K562 (cell line): ENCODE measurements around the gene NDST3. TPM values are rescaled to one million over a fixed set of nuclear protein-coding genes. Genes with fewer than 3 reads are reported as not detected.

Experiments
- ATAC-seq: fragments of 200-7000 bp; cut with Tn5 transposase; 3 replicates; pipeline ENCODE4 v1.9.1; 2020; ENCODE audit warnings: moderate library complexity
- BruUV-seq: library from RNA; stranded (reverse); fragments of 400-500 nt; replicated peaks from 2 replicates; lab custom pipeline; 2021; lab: Mats Ljungman, UMichigan
- CTCF ChIA-PET: fragments of 300-600 bp; formaldehyde crosslinking; extraction: SDS; loops from one replicate; lab custom pipeline; 2021; ENCODE audit warnings: low intra/inter-chr PET ratio; lab: Yijun Ruan, JAX
- POLR2A ChIA-PET: fragments of 300-600, 350-650 bp; sonication (Branson Sonifier 250); formaldehyde crosslinking; extraction: SDS; loops from one replicate; lab custom pipeline; 2021; ENCODE audit warnings: antibody characterized with exemption, inconsistent platforms; lab: Yijun Ruan, JAX
- DNase-seq, 4 experiments: peaks; one replicate each; pipeline versions ENCODE4 v3.0.0 to v3.0.0-alpha.2; 2011 to 2018; ENCODE audit warnings: low spot score in 3 of 4, mixed read lengths in 3 of 4; ENCODE audit errors: extremely low read depth in 1 of 4
- FAIRE-seq: peaks from 2 replicates; lab custom pipeline; 2011; peaks lifted over from hg19 to GRCh38; lab: Jason Lieb, UNC
- H2AFZ ChIP-seq: 2 replicates; pipeline ENCODE4 v1.6.0; 2011; ENCODE audit warnings: low read depth, low read length, control low read depth, inconsistent platforms
- H3K27ac ChIP-seq: fragments of 200-600 bp; 3 replicates; pipeline ENCODE4 v1.8.0; 2011; ENCODE audit warnings: low read depth, mild to moderate bottlenecking, control low read depth, inconsistent platforms, low read length, moderate library complexity, mixed read lengths; ENCODE audit errors: extremely low read depth
- H3K27me3 ChIP-seq, 2 experiments: fragments of 300-600 bp in 1 of 2; 2 replicates in 1 of 2; 3 replicates in 1 of 2; pipeline versions ENCODE4 v1.6.0 to v1.8.0; 2011; ENCODE audit warnings: inconsistent platforms in 2 of 2, low read length in 2 of 2, mild to moderate bottlenecking in 1 of 2, mixed read lengths in 1 of 2, moderate library complexity in 1 of 2; ENCODE audit not compliant: control insufficient read depth in 2 of 2, insufficient read depth in 2 of 2
- H3K36me3 ChIP-seq: fragments of 300-600 bp; 3 replicates; pipeline ENCODE4 v1.8.0; 2011; ENCODE audit warnings: mild to moderate bottlenecking, low read length, inconsistent platforms; ENCODE audit not compliant: control insufficient read depth, insufficient read depth
- H3K4me1 ChIP-seq, 2 experiments: fragments of 200-600 bp in 1 of 2; replicated peaks in 1 of 2; 2 replicates in 1 of 2; 3 replicates in 1 of 2; pipeline versions ENCODE4 v1.5.1 to v1.8.0; 2011; ENCODE audit warnings: inconsistent platforms in 2 of 2, low read length in 2 of 2, mild to moderate bottlenecking in 1 of 2, mixed read lengths in 1 of 2, moderate library complexity in 1 of 2; ENCODE audit not compliant: control insufficient read depth in 2 of 2, insufficient read depth in 2 of 2
- H3K4me2 ChIP-seq: 2 replicates; pipeline ENCODE4 v1.6.1; 2011; ENCODE audit warnings: low read length, control low read depth, inconsistent platforms, mixed read lengths; ENCODE audit not compliant: insufficient read depth
- H3K4me3 ChIP-seq: fragments of 200-600 bp; sonication (generic), shearing (Covaris generic); 2 replicates; pipeline ENCODE4 v1.5.1; 2016; ENCODE audit warnings: control low read depth, inconsistent platforms
- H3K79me2 ChIP-seq: fragments of 200-600 bp; 3 replicates; pipeline ENCODE4 v1.8.0; 2011; ENCODE audit warnings: low read length, inconsistent platforms; ENCODE audit not compliant: control insufficient read depth, insufficient read depth
- H3K9ac ChIP-seq, 2 experiments: 2 replicates each; pipeline versions ENCODE4 v1.6.0 to v1.6.1; 2011; ENCODE audit warnings: low read depth in 2 of 2, low read length in 2 of 2, control low read depth in 1 of 2, inconsistent platforms in 1 of 2, mild to moderate bottlenecking in 1 of 2, mixed read lengths in 1 of 2; ENCODE audit not compliant: insufficient read depth in 1 of 2
- H3K9me1 ChIP-seq: one replicate; pipeline ENCODE4 v1.6.0; 2011; ENCODE audit warnings: inconsistent platforms, mild to moderate bottlenecking, low read length, moderate library complexity; ENCODE audit not compliant: control insufficient read depth, insufficient read depth
- H3K9me3 ChIP-seq: replicated peaks from 2 replicates; pipeline ENCODE4 v1.5.1; 2011; ENCODE audit warnings: low read depth, low read length, inconsistent platforms; ENCODE audit not compliant: control insufficient read depth, insufficient read depth
- H4K20me1 ChIP-seq: replicated peaks from 2 replicates; pipeline ENCODE4 v1.6.1; 2011; ENCODE audit warnings: low read length, inconsistent platforms, mixed read lengths; ENCODE audit not compliant: control insufficient read depth, insufficient read depth
- CHCHD3 ChIP-seq: fragments of 250-450 bp; sonication (Bioruptor Pico); IDR thresholded peaks from 2 replicates; pipeline ENCODE4 v2.1.2; 2022; ENCODE audit warnings: mild to moderate bottlenecking
- ETS2 ChIP-seq: IDR thresholded peaks from 2 replicates; pipeline ENCODE4 v1.6.1; 2016; ENCODE audit warnings: borderline replicate concordance, missing genetic modification characterization, mild to moderate bottlenecking, moderate library complexity, missing compliant biosample characterization; ENCODE audit not compliant: poor library complexity, severe bottlenecking
- RBM25 ChIP-seq: fragments of 200-400 bp; formaldehyde crosslinking; IDR thresholded peaks from 2 replicates; pipeline ENCODE4 v1.6.1; 2018; ENCODE audit warnings: low read length, low read depth, moderate library complexity; ENCODE audit not compliant: severe bottlenecking
- SAFB2 ChIP-seq: fragments of 200-400 bp; formaldehyde crosslinking; IDR thresholded peaks from 2 replicates; pipeline ENCODE4 v1.6.1; 2018; ENCODE audit warnings: borderline replicate concordance, low read length, low read depth, moderate library complexity; ENCODE audit not compliant: severe bottlenecking
- ZNF263 ChIP-seq: sonication (generic); formaldehyde crosslinking; IDR thresholded peaks from 2 replicates; pipeline ENCODE4 v1.8.0; 2022; ENCODE audit warnings: mild to moderate bottlenecking, missing genetic modification reagents, borderline replicate concordance
- ZNF280B ChIP-seq: fragments of 250-450 bp; sonication (Bioruptor Pico); IDR thresholded peaks from 2 replicates; pipeline ENCODE4 v1.5.1; 2021; ENCODE audit warnings: mild to moderate bottlenecking
- ZNF318 ChIP-seq, 2 experiments: fragments of 450-650 bp; IDR thresholded peaks; 2 replicates each; pipeline ENCODE4 v1.6.1; 2016; ENCODE audit warnings: mild to moderate bottlenecking in 2 of 2, borderline replicate concordance in 1 of 2, low read depth in 1 of 2, moderate library complexity in 1 of 2
- ZNF436 ChIP-seq: fragments of 250-450, 450-650 bp; sonication (Bioruptor Pico); formaldehyde crosslinking; IDR thresholded peaks from 2 replicates; pipeline ENCODE4 v1.7.0; 2020; ENCODE audit warnings: mild to moderate bottlenecking
- ZNF655 ChIP-seq: fragments of 250-450 bp; sonication (Bioruptor Pico); IDR thresholded peaks from 2 replicates; pipeline ENCODE4 v1.5.0; 2021
- WGBS: fragments of 100-300 bp; shearing (Covaris generic); methylation state at CpG from one replicate; pipeline ENCODE4 v1.1.6; 2016; ENCODE audit warnings: low coverage, mixed read lengths; ENCODE audit not compliant: insufficient coverage; ENCODE audit errors: missing lambda C conversion rate; 5-methylcytosine and 5-hydroxymethylcytosine counted together
- in situ Hi-C: fragments of 300-500 bp; cut with MboI; formaldehyde crosslinking; loops from 4 replicates; pipeline ENCODE4 v1.15.0; 2018; ENCODE audit warnings: inconsistent platforms, mixed read lengths
- intact Hi-C: fragments of 100-400 bp; cut with micrococcal nuclease; formaldehyde crosslinking; loops from 2 replicates; pipeline ENCODE4 v1.14.2; 2022
- polyA plus RNA-seq, 8 experiments: library from polyadenylated mRNA; depleted of rRNA in 4 of 8; stranded (reverse) in 5 of 8; unstranded in 3 of 8; fragments of >200 nt; fragmentation: Nextera tagmentation in 2 of 8; fragmentation: Illumina TruSeq in 1 of 8; extraction: Ambion mirVana in 2 of 8; extraction: Trizol in 1 of 8; gene quantifications; 2 replicates each; pipeline versions ENCODE4 v1.2.1 to v1.2.3, GENCODE V29; 2011 to 2014; ENCODE audit warnings: inconsistent platforms in 1 of 8, missing spikeins in 1 of 8
- total RNA-seq, 7 experiments: library from RNA; depleted of rRNA in 6 of 7; stranded (reverse); fragments of >200 nt in 6 of 7; fragmentation: Illumina TruSeq in 2 of 7; extraction: Trizol in 2 of 7; gene quantifications; 2 replicates each; pipeline versions ENCODE4 v1.2.1 to v1.2.3, GENCODE V29; 2011 to 2021; ENCODE audit warnings: low replicate concordance in 1 of 7

NDST3 gene
- total and polyA plus RNA-seq, 9 of the 15 experiments (the other 6 are each of a cell fraction or from before 2014, with no cell fraction given), result not detected

GRCh38 chr4:118059397-118059796 lies 25.1 kb downstream of the NDST3 start:
- BruUV-seq, result no TSS peak
- Histone ChIP-seq H4K20me1 (no peaks in the 10 kb centered on the region), H3K79me2 (no peaks in the 10 kb centered on the region), H3K4me1 (no peaks in the 10 kb centered on the region), H3K9ac (no peak overlapping the region), H2AFZ (no peak overlapping the region), H3K36me3 (no peaks in the 10 kb centered on the region), H3K4me2 (no peak overlapping the region), H3K27me3 (no peaks in the 10 kb centered on the region), H3K4me3 (no peak overlapping the region), H3K9me3 (no peaks in the 10 kb centered on the region), H3K27ac (no peak overlapping the region), H3K9me1 (no peaks in the 10 kb centered on the region)
- in situ Hi-C loops (no loop called here), intact Hi-C loops (no loop called here)
- WGBS, result 0% methylated on average over 2 of the region's 2 CpGs
- POLR2A ChIA-PET, result no interaction called here
- CTCF ChIA-PET, result no interaction called here
- ATAC-seq (no peak), FAIRE-seq (no peak), DNase-seq (no peak)
- TF ChIP-seq SAFB2 (no peak), ZNF318 (IDR thresholded peaks at IDR 0.05; ENCODE audit: borderline replicate concordance in 1 of 2, low read depth in 1 of 2) (no peak), ZNF436 (CRISPR knock-in tag) (no peak), ZNF263 (no peak), CHCHD3 (no peak), ZNF280B (CRISPR knock-in tag) (no peak), ZNF655 (CRISPR knock-in tag) (no peak), RBM25 (no peak), ETS2 (no peak)
